ENCODE data around the gene FARSA. TPM values are rescaled to one million over a fixed set of nuclear protein-coding genes. Genes with fewer than 3 reads are reported as not detected.

FARSA gene
- total and polyA plus RNA-seq, 2 of the 13 experiments (the other 11 are each of a cell fraction or from before 2014, with no cell fraction given), result 25.9 to 72.0 TPM

DNA sequence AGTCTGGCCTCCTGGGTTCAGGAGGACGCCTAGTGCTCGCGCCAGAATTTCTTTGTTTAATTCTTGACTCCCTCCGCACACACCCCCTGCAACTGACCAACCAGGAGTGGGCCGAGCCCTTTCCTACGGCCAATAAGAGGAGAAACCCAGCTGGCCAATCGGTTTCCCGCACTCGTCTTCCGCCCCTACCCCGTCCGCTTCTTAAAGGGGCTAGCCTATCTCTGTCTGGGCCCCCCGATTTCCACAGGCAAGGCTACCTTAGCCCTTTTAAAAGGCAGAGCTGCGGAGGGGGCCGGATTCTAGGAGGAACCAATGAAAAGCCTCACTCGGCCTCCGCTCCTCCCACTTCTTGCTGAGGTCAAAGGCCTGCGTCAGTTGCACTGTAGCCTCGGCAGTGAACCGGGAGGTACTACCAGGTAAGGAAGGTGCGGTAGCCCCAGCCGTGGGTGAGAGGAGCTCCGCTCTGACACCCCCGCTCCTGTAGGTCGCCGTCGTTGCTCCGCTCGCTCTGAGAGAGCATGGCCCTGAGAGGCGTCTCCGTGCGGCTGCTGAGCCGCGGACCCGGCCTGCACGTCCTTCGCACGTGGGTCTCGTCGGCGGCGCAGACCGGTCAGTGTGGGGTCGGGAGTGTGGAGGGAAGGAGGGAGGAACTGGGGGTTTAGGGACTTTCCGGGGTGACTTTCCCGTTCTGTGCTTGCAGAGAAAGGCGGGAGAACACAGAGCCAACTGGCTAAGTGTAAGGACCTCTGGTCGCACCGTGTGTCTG lies 42.5 kb downstream of the FARSA start, which contains the start of gene GCDH (continued):
- TF ChIP-seq, protein P1, sequence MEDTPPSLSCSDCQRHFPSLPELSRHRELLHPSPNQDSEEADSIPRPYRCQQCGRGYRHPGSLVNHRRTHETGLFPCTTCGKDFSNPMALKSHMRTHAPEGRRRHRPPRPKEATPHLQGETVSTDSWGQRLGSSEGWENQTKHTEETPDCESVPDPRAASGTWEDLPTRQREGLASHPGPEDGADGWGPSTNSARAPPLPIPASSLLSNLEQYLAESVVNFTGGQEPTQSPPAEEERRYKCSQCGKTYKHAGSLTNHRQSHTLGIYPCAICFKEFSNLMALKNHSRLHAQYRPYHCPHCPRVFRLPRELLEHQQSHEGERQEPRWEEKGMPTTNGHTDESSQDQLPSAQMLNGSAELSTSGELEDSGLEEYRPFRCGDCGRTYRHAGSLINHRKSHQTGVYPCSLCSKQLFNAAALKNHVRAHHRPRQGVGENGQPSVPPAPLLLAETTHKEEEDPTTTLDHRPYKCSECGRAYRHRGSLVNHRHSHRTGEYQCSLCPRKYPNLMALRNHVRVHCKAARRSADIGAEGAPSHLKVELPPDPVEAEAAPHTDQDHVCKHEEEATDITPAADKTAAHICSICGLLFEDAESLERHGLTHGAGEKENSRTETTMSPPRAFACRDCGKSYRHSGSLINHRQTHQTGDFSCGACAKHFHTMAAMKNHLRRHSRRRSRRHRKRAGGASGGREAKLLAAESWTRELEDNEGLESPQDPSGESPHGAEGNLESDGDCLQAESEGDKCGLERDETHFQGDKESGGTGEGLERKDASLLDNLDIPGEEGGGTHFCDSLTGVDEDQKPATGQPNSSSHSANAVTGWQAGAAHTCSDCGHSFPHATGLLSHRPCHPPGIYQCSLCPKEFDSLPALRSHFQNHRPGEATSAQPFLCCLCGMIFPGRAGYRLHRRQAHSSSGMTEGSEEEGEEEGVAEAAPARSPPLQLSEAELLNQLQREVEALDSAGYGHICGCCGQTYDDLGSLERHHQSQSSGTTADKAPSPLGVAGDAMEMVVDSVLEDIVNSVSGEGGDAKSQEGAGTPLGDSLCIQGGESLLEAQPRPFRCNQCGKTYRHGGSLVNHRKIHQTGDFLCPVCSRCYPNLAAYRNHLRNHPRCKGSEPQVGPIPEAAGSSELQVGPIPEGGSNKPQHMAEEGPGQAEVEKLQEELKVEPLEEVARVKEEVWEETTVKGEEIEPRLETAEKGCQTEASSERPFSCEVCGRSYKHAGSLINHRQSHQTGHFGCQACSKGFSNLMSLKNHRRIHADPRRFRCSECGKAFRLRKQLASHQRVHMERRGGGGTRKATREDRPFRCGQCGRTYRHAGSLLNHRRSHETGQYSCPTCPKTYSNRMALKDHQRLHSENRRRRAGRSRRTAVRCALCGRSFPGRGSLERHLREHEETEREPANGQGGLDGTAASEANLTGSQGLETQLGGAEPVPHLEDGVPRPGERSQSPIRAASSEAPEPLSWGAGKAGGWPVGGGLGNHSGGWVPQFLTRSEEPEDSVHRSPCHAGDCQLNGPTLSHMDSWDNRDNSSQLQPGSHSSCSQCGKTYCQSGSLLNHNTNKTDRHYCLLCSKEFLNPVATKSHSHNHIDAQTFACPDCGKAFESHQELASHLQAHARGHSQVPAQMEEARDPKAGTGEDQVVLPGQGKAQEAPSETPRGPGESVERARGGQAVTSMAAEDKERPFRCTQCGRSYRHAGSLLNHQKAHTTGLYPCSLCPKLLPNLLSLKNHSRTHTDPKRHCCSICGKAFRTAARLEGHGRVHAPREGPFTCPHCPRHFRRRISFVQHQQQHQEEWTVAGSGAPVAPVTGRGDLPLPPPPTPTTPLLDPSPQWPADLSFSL (CRISPR knock-in tag; IDR thresholded peaks at IDR 0.05), result no peak
- TF ChIP-seq, protein P2, sequence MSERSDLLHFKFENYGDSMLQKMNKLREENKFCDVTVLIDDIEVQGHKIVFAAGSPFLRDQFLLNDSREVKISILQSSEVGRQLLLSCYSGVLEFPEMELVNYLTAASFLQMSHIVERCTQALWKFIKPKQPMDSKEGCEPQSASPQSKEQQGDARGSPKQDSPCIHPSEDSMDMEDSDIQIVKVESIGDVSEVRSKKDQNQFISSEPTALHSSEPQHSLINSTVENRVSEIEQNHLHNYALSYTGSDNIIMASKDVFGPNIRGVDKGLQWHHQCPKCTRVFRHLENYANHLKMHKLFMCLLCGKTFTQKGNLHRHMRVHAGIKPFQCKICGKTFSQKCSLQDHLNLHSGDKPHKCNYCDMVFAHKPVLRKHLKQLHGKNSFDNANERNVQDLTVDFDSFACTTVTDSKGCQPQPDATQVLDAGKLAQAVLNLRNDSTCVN (CRISPR knock-in tag; IDR thresholded peaks at IDR 0.05; ENCODE audit: borderline replicate concordance), result 0 out of 2 replicates have a peak, but pooled peaks have one; percentile 60
- TF ChIP-seq, protein P3, sequence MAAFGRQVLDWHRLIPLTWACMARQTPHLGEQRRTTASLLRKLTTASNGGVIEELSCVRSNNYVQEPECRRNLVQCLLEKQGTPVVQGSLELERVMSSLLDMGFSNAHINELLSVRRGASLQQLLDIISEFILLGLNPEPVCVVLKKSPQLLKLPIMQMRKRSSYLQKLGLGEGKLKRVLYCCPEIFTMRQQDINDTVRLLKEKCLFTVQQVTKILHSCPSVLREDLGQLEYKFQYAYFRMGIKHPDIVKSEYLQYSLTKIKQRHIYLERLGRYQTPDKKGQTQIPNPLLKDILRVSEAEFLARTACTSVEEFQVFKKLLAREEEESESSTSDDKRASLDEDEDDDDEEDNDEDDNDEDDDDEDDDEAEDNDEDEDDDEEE (CRISPR knock-in tag; IDR thresholded peaks at IDR 0.05), result no peak
- TF ChIP-seq TARDBP (CRISPR knock-in tag; IDR thresholded peaks at IDR 0.05) (no peak), ZNF207 (IDR thresholded peaks at IDR 0.05; ENCODE audit: borderline replicate concordance) (no peak), STAT5B (CRISPR knock-in tag; IDR thresholded peaks at IDR 0.05) (no peak), YEATS4 (CRISPR knock-in tag; IDR thresholded peaks at IDR 0.05; ENCODE audit: borderline replicate concordance) (peak; percentile 35; the same call in 1 of the 2 replicates), ZMYM4 (CRISPR knock-in tag; IDR thresholded peaks at IDR 0.05) (peak; percentile 73), CREM (IDR thresholded peaks at IDR 0.05) (peak; percentile 96), CREM (CRISPR knock-in tag; IDR thresholded peaks at IDR 0.05) (0 out of 2 replicates have a peak, but pooled peaks have one; percentile 24)
- TF ChIP-seq, protein P4, sequence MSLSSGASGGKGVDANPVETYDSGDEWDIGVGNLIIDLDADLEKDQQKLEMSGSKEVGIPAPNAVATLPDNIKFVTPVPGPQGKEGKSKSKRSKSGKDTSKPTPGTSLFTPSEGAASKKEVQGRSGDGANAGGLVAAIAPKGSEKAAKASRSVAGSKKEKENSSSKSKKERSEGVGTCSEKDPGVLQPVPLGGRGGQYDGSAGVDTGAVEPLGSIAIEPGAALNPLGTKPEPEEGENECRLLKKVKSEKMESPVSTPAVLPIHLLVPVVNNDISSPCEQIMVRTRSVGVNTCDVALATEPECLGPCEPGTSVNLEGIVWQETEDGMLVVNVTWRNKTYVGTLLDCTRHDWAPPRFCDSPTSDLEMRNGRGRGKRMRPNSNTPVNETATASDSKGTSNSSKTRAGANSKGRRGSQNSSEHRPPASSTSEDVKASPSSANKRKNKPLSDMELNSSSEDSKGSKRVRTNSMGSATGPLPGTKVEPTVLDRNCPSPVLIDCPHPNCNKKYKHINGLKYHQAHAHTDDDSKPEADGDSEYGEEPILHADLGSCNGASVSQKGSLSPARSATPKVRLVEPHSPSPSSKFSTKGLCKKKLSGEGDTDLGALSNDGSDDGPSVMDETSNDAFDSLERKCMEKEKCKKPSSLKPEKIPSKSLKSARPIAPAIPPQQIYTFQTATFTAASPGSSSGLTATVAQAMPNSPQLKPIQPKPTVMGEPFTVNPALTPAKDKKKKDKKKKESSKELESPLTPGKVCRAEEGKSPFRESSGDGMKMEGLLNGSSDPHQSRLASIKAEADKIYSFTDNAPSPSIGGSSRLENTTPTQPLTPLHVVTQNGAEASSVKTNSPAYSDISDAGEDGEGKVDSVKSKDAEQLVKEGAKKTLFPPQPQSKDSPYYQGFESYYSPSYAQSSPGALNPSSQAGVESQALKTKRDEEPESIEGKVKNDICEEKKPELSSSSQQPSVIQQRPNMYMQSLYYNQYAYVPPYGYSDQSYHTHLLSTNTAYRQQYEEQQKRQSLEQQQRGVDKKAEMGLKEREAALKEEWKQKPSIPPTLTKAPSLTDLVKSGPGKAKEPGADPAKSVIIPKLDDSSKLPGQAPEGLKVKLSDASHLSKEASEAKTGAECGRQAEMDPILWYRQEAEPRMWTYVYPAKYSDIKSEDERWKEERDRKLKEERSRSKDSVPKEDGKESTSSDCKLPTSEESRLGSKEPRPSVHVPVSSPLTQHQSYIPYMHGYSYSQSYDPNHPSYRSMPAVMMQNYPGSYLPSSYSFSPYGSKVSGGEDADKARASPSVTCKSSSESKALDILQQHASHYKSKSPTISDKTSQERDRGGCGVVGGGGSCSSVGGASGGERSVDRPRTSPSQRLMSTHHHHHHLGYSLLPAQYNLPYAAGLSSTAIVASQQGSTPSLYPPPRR (CRISPR knock-in tag; IDR thresholded peaks at IDR 0.05; ENCODE audit: borderline replicate concordance), result 0 out of 2 replicates have a peak, but pooled peaks have one; percentile 25
- TF ChIP-seq, protein P5, sequence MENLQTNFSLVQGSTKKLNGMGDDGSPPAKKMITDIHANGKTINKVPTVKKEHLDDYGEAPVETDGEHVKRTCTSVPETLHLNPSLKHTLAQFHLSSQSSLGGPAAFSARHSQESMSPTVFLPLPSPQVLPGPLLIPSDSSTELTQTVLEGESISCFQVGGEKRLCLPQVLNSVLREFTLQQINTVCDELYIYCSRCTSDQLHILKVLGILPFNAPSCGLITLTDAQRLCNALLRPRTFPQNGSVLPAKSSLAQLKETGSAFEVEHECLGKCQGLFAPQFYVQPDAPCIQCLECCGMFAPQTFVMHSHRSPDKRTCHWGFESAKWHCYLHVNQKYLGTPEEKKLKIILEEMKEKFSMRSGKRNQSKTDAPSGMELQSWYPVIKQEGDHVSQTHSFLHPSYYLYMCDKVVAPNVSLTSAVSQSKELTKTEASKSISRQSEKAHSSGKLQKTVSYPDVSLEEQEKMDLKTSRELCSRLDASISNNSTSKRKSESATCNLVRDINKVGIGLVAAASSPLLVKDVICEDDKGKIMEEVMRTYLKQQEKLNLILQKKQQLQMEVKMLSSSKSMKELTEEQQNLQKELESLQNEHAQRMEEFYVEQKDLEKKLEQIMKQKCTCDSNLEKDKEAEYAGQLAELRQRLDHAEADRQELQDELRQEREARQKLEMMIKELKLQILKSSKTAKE (CRISPR knock-in tag; IDR thresholded peaks at IDR 0.05; ENCODE audit: borderline replicate concordance), result no peak

Data from HepG2 (cell line).